Effector memory CD4-positive, alpha-beta T cell (primary cell): Measurements from ENCODE around the gene ZFAND2A.
"Not testable (repeated sequence)": the region's sequence is repeated elsewhere in the genome, so short reads cannot be mapped to it uniquely, and the experiment has no call there.

Source experiments
- DNase-seq, 3 donors: peaks; one replicate each; pipeline ENCODE4 v3.0.0-alpha.2; 2020
- H3K27ac ChIP-seq: 2 replicates; pipeline ENCODE4 v1.7.0; 2013; ENCODE audit warnings: mild to moderate bottlenecking, low read length, moderate library complexity; ENCODE audit not compliant: insufficient read depth, poor library complexity, severe bottlenecking
- H3K27me3 ChIP-seq: replicated peaks from 2 replicates; pipeline ENCODE4 v1.7.0; 2013; ENCODE audit warnings: mild to moderate bottlenecking, low read length; ENCODE audit not compliant: insufficient read depth, control insufficient read depth, poor library complexity, severe bottlenecking
- H3K36me3 ChIP-seq: 2 replicates; pipeline ENCODE4 v1.7.0; 2013; ENCODE audit warnings: mild to moderate bottlenecking, low read length, moderate library complexity; ENCODE audit not compliant: control insufficient read depth, insufficient read depth
- H3K4me1 ChIP-seq: 2 replicates; pipeline ENCODE4 v1.7.0; 2013; ENCODE audit warnings: low read length, mild to moderate bottlenecking; ENCODE audit not compliant: control insufficient read depth, insufficient read depth, poor library complexity, severe bottlenecking
- H3K4me3 ChIP-seq: 2 replicates; pipeline ENCODE4 v1.7.0; 2013; ENCODE audit warnings: low read length, low read depth, mild to moderate bottlenecking; ENCODE audit not compliant: insufficient read depth, poor library complexity, severe bottlenecking
- H3K9me3 ChIP-seq: 2 replicates; pipeline ENCODE4 v1.7.0; 2013; ENCODE audit warnings: mild to moderate bottlenecking, low read length, moderate library complexity; ENCODE audit not compliant: control insufficient read depth

ZFAND2A gene

DNA sequence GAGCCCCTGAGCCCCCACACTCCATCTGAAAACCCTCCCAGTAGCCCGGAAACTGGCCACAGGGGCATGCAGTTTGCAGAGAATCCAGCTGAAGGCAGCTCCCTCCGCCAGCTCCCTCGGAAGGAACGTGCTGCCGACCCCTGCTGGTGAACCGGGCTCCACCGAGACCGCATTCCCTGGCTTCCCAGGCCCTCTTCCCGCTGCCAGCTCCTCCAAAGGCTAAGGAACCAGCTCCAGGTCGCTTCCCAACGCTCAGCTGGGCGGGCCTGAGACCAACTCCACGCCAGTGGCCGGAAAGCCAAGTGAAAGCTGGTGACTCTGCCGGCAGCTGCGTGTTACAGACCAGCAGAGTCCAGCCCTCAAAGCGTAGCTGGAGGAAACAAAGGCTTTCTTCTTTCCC is 36.3 kb downstream of the ZFAND2A start:
- Histone ChIP-seq H3K27me3 (no peaks in the 10 kb centered on the region), H3K36me3 (peaks cover 5% of the 10 kb centered on the region), H3K4me3 (no peak overlapping the region), H3K4me1 (no peaks in the 10 kb centered on the region), H3K27ac (no peak overlapping the region), H3K9me3 (no peaks in the 10 kb centered on the region)
- no peak for DNase-seq

DNA sequence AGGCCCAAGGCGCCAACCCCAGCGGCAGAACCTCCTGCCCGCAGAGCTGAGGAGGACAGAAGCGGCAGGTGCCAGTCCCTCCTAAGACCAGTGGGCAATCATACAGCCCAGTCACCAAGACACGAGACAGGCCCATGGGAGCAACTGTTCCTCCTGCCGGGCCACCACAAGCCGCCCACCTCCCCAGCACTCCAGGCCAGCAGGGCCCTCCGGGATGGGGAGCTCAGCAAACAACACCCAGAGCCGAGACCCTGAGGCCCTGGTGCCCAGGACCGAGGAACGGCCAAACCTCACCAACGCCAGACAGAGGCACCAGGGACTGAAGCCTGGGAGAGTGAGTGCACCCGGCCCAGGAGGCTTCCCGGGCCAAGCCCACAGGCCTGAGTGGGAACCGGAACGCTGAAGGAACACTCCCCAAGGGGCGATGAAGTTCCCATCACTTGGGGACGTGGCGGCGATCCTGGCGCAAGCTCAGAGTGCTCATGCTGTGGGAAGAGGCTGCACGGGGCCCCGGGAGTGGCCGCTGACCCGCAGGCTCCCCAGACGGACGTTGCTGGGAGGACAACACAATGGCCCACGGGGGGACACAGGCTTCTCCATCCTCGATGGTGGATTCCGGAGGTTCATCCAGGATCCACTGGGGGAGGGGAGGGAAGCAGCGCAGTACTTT is 37.0 kb downstream of the ZFAND2A start:
- no peak overlapping the region for H3K27ac ChIP-seq
- no peaks in the 10 kb centered on the region for H3K27me3 ChIP-seq
- DNase-seq = no peak
- H3K4me3 ChIP-seq = no peak overlapping the region
- H3K9me3 ChIP-seq = no peaks in the 10 kb centered on the region
- H3K4me1 ChIP-seq = no peaks in the 10 kb centered on the region
- H3K36me3 ChIP-seq = peaks cover 5% of the 10 kb centered on the region

DNA sequence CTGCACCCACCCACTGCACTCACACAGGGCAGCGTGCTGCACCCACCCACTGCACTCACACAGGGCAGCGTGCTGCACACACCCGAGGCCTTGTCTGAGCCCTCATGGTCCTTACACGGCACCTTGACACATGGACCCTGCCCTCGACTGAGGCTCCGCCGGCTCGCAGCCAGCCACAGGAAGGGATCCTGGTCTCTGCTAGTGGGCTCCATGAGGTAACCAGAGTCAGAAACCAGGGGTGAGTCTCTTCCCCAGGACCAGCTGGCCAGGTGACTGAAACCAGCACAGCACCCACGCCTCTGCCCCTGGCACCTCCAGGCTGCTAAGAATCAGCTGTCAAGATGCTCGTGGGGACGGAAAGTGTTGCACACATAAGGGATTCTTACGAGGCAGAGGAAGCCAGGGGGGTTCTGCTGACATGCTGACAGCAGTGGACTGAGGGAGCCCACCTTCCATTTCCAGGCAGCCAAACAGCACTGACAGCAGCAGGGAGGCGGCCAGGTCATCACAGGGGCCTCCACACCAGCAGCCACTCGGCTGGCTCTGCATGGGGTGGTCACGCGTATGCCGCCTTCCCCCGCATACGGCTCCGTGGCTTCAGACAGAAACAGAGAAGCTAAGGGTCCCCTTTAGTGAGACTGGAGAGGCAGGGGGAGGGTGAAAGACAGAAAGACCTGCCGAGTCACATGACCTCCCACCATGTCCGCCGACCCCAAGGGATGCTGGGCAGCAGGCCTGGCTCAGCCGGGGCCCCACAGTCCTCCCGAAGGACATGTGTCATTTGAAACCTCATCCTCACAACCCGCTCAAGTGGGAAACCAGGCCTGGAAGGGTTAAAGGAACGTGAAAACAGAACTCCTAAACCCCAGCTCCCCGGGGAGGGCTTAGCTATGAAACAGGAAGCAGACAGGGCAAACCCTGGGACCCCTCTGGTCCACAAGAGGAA is 37.8 kb downstream of the ZFAND2A start:
- Histone ChIP-seq H3K27me3 (no peaks in the 10 kb centered on the region), H3K36me3 (peaks cover 5% of the 10 kb centered on the region), H3K9me3 (no peaks in the 10 kb centered on the region), H3K27ac (no peak overlapping the region), H3K4me3 (no peak overlapping the region), H3K4me1 (no peaks in the 10 kb centered on the region)
- no peak for DNase-seq

DNA sequence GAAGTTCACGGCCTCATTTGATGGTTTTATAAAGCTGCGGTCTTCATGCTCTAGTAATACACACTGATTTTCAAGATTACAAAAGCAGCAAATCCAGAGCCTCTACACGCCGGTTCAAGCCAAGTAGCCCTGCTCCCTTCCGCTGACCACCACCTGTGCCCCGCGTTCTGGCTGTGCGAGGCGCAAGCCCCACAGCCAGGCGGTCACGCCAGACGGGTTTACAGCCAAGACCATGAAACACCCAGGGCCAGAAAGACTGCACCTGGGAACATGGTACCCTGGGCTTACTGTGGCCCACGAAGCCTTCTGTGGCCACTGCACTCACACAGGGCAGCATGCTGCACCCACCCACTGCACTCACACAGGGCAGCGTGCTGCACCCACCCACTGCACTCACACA is 38.5 kb downstream of the ZFAND2A start:
- H3K27ac ChIP-seq = no peak overlapping the region
- no peaks in the 10 kb centered on the region for H3K9me3 ChIP-seq
- DNase-seq = no peak
- no peaks in the 10 kb centered on the region for H3K4me1 ChIP-seq
- H3K36me3 ChIP-seq = peaks cover 5% of the 10 kb centered on the region
- no peak overlapping the region for H3K4me3 ChIP-seq
- H3K27me3 ChIP-seq = no peaks in the 10 kb centered on the region

DNA sequence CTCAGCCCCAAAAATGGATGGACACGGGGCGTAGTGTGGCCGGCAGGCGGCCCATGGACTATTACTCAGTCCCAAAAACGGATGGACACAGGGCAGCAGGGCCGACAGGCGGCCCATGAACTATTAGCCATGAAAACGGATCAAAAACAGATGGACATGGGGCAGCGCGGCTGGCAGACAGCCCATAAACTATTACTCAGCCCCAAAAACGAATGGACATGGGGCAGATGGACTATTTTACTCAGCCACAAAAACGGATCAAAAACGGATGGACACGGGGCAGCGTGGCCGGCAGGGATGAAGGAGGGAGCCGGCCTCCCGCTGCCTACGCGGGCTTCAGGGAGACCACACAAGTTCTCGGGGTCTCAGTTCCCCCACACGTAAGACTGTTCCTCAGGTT is 39.2 kb downstream of the ZFAND2A start:
- Histone ChIP-seq H3K4me3 (no peak overlapping the region), H3K4me1 (no peaks in the 10 kb centered on the region), H3K27me3 (no peaks in the 10 kb centered on the region), H3K27ac (no peak overlapping the region), H3K9me3 (no peaks in the 10 kb centered on the region), H3K36me3 (peaks cover 5% of the 10 kb centered on the region)
- DNase-seq = no peak

DNA sequence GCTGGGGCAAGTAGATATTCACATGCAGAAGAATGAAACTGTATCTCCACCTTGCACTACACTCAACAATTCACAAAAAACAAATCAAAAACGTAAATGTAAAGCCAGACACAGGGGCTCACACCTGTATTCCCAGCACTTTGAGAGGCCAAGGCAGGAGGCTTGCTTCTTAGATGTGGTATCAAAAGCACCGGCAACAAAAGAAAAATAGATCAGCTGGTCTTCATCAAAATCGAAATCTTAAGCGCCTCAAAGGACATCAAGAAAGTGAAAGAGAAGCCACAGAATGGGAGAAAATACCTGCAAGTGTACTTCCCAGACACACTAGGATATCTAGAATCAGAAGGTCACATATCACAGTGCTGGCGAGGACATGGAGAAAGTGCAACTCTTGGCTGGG is 40.8 kb downstream of the ZFAND2A start:
- Histone ChIP-seq H3K4me3 (no peak overlapping the region), H3K4me1 (no peaks in the 10 kb centered on the region), H3K36me3 (no peaks in the 10 kb centered on the region), H3K9me3 (no peaks in the 10 kb centered on the region), H3K27me3 (no peaks in the 10 kb centered on the region), H3K27ac (no peak overlapping the region)
- DNase-seq = no peak

DNA sequence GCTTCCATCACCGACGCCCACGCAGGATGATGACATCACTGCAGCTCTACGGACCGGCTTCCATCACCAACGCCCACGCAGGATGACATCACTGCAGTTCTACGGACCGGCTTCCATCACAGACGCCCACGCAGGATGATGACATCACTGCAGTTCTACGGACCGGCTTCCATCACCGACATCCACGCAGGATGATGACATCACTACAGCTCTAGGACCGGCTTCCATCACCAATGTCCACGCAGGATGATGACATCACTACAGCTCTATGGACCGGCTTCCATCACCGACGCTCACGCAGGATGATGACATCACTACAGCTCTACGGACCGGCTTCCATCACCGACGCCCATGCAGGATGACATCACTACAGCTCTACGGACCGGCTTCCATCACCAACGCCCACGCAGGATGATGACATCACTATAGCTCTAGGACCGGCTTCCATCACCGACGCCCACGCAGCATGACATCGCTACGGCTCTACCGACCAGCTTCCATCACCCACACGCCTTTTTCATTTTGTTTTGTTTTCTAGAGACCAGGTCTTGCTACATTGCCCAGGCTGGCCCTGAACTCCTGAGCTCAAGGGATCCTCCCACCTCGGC is 42.6 kb downstream of the ZFAND2A start:
- no peaks in the 10 kb centered on the region for H3K9me3 ChIP-seq
- no peak for DNase-seq
- H3K36me3 ChIP-seq = no peaks in the 10 kb centered on the region
- H3K4me1 ChIP-seq = no peaks in the 10 kb centered on the region
- H3K4me3 ChIP-seq = no peak overlapping the region
- H3K27ac ChIP-seq = no peak overlapping the region
- no peaks in the 10 kb centered on the region for H3K27me3 ChIP-seq

DNA sequence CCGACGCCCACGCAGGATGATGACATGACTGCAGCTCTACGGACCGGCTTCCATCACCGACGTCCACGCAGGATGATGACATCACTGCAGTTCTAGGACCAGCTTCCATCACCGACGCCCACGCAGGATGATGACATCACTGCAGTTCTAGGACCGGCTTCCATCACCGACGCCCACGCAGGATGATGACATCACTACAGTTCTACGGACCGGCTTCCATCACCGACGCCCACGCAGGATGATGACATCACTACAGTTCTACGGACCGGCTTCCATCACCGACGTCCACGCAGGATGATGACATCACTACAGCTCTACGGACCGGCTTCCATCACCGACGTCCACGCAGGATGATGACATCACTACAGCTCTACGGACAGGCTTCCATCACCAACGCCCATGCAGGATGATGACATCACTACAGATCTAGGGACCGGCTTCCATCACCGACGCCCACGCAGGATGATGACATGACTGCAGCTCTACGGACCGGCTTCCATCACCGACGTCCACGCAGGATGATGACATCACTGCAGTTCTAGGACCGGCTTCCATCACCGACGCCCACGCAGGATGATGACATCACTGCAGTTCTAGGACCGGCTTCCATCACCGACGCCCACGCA is 43.5 kb downstream of the ZFAND2A start:
- not testable (repeated sequence) for DNase-seq, H3K9me3 ChIP-seq, H3K4me3 ChIP-seq, H3K27ac ChIP-seq, H3K27me3 ChIP-seq, H3K4me1 ChIP-seq, H3K36me3 ChIP-seq

DNA sequence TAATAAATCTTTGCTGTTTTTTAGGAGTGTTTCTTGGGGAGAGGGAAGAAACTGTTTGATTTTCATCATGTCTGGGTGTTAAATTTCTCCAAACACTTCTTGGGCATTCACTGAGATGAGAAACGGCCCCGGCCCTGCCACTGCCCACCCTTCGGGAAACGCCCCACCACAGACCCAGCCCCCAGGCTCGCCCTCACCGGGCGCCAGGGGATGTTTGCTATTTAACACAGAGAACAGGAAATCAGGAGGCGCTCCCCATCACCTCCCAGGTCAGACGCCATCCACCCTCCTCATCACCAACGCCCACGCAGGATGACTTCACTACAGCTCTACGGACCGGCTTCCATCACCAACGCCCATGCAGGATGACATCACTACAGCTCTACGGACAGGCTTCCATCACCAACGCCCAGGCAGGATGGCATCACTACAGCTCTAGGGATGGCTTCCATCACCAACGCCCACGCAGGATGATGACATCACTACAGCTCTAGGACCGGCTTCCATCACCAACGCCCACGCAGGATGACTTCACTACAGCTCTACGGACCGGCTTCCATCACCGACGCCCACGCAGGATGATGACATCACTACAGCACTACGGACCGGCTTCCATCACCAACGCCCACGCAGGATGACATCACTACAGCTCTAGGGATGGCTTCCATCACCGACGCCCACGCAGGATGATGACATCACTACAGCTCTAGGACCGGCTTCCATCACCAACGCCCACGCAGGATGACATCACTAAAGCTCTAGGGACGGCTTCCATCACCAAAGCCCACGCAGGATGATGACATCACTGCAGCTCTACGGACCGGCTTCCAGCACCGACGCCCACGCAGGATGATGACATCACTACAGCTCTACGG is 44.6 kb downstream of the ZFAND2A start:
- not testable (repeated sequence) for DNase-seq, H3K4me1 ChIP-seq, H3K27ac ChIP-seq, H3K36me3 ChIP-seq, H3K27me3 ChIP-seq, H3K9me3 ChIP-seq, H3K4me3 ChIP-seq
